ENCODE measurements around the gene TMEM63C.

- TF ChIP-seq POLR2A (IDR thresholded peaks at IDR 0.05; ENCODE audit: low read length): no peak
- TF ChIP-seq GATA1 (IDR thresholded peaks at IDR 0.05; ENCODE audit: low read depth, low read length): no peak
Measured at GRCh38 chr14:77194706-77195105, 13.1 kb downstream of the TMEM63C start.
